ENCODE results near the gene NOS3. TPM values are rescaled to one million over a fixed set of nuclear protein-coding genes. Genes with fewer than 3 reads are reported as not detected.

NOS3 gene
- total and polyA plus RNA-seq, 4 experiments from 2014 or later: 4.0 to 14.9 (median 5.6) TPM

DNA sequence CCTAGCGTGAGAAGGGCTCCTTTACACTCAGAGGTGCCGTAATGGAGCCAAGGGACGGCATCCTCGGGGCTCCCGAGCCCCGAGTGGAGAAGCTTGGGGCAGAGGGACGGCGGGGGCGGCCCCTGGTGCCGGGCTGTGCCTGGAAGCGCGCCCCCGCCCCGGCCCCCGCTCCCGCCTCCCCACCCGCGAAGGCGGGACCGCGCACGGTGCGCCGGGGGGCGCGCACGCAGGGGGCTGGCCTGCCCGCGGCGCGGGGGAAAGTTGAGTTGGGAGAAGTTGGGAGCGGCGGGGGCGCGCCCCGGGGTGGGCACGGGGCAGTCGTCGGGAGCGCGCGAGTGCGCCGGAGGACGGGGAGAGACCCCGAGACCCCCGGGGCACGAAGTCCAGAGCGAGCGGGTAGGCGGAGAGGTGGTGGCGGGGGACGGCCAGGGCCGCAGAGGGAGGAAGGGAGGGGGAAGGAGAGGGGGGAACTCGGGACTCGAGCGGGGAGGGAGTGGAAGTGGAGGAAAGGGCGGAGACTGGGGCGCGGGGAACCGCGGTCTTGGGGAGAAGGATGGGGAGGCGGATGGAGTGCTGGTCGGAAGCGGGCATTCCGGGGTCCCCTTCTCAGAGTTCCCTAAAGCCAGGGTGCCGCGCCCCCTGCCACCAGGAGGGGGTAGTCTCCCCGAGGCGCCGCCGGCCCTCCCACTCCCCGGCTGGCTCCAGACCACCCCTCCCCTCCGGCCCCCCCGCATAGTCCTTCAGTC lies 68.7 kb downstream of the NOS3 start, which contains the start of gene SLC4A2:
Gene SLC4A2 (plus strand): TSS at position 223 of the 746 bp plus-strand sequence. CDS start 2,399 bp downstream, outside the sequence.
- peak; percentile 60 to 79 (median 69) for DNase-seq
- H3K27me3 ChIP-seq (ENCODE audit: insufficient read depth, low read length): no peaks in the 10 kb centered on the region
- Mint-ChIP-seq H3K27me3 (peaks cover 0 to 2% of the 10 kb centered on the region in 2 donors), H3K9me3 (no peaks in the 10 kb centered on the region), H3K4me3 (peak within 1 kb of the TSS; percentile 86 to 97 (median 94)), H3K36me3 (peaks cover 0 to 23% of the 10 kb centered on the region in 2 donors), H3K4me1 (peaks cover 18 to 51% (median 36%) of the 10 kb centered on the region in 4 donors), H3K27ac (peak within 1 kb of the TSS; percentile 85 to 99 (median 96))
- H3K4me3 ChIP-seq (ENCODE audit: low read length in 2 of 2): peak within 1 kb of the TSS; percentile 45 to 70
- intact Hi-C loops (cut with micrococcal nuclease): loop anchor here (1.0 to 2.0 kb wide), 3 partner anchors 41 to 167 kb away; partner anchors contain the start of gene ABCF2
- ChIA-PET POLR2A (ENCODE audit: partially characterized antibody) (interaction anchor here (1.0 to 5.0 kb wide), 11 partner anchors 17 to 51 kb away, joined by 3 to 68 read pairs (median 6); partner anchors contain the start of genes ABCB8, AGAP3, FASTK and TMUB1), CTCF (ENCODE audit: partially characterized antibody) (interaction anchor here (1.2 to 1.7 kb wide), 2 partner anchors 45 to 51 kb away, joined by 3 to 5 read pairs; no protein-coding TSS in a partner anchor)
- H3K27ac ChIP-seq (ENCODE audit: low read depth, low read length): peak within 1 kb of the TSS; percentile 85
- peaks cover 2% of the 10 kb centered on the region for H3K36me3 ChIP-seq (ENCODE audit: insufficient read depth, low read length)
- no peaks in the 10 kb centered on the region for H3K9me3 ChIP-seq (ENCODE audit: control insufficient read depth in 1 of 2, low read length in 2 of 2)
- H3K4me1 ChIP-seq (ENCODE audit: insufficient read depth, low read length): peaks cover 41% of the 10 kb centered on the region

- Histone ChIP-seq H3K27me3 (ENCODE audit: insufficient read depth, low read length) (no peaks in the 10 kb centered on the region), H3K27ac (ENCODE audit: low read depth, low read length) (peak overlapping the region; percentile 85), H3K36me3 (ENCODE audit: insufficient read depth, low read length) (peaks cover 7% of the 10 kb centered on the region), H3K4me3 (ENCODE audit: low read length in 2 of 2) (peak overlapping the region; percentile 39 to 70), H3K4me1 (ENCODE audit: insufficient read depth, low read length) (peaks cover 41% of the 10 kb centered on the region), H3K9me3 (ENCODE audit: control insufficient read depth in 1 of 2, low read length in 2 of 2) (no peaks in the 10 kb centered on the region)
- no peak for DNase-seq
- Mint-ChIP-seq H3K36me3 (peaks cover 0 to 27% of the 10 kb centered on the region in 2 donors), H3K27ac (peak overlapping the region; percentile 50 to 85 (median 70)), H3K4me1 (peaks cover 18 to 48% (median 36%) of the 10 kb centered on the region in 4 donors), H3K9me3 (no peaks in the 10 kb centered on the region), H3K27me3 (peaks cover 0 to 2% of the 10 kb centered on the region in 2 donors), H3K4me3 (peak overlapping the region; percentile 77 to 93 (median 86))
- intact Hi-C loops (cut with micrococcal nuclease): no loop called here
- ChIA-PET POLR2A (ENCODE audit: partially characterized antibody) (interaction anchor here (1.0 to 5.0 kb wide), 4 partner anchors 16 to 32 kb away, joined by 4 to 68 read pairs (median 10); partner anchors contain the start of genes ABCB8, AGAP3, FASTK and TMUB1), CTCF (ENCODE audit: partially characterized antibody) (interaction anchor here (0.8 to 1.7 kb wide), 2 partner anchors 49 to 51 kb away, joined by 3 to 5 read pairs; no protein-coding TSS in a partner anchor)
Measured at GRCh38 chr7:151060113-151060415, 69.2 kb downstream of the NOS3 start.

GRCh38 chr7:151060416-151061212 lies 69.8 kb downstream of the NOS3 start:
- intact Hi-C loops (cut with micrococcal nuclease): no loop called here
- Mint-ChIP-seq H3K27ac (peak overlapping the region in 6 of 7 donors; percentile 66 to 85 (median 76)), H3K9me3 (no peaks in the 10 kb centered on the region), H3K36me3 (peaks cover 0 to 33% of the 10 kb centered on the region in 2 donors), H3K27me3 (peaks cover 0 to 2% of the 10 kb centered on the region in 2 donors), H3K4me1 (peaks cover 18 to 48% (median 36%) of the 10 kb centered on the region in 4 donors), H3K4me3 (peak overlapping the region; percentile 77 to 93 (median 86))
- no peaks in the 10 kb centered on the region for H3K9me3 ChIP-seq (ENCODE audit: control insufficient read depth in 1 of 2, low read length in 2 of 2)
- H3K27ac ChIP-seq (ENCODE audit: low read depth, low read length): peak overlapping the region; percentile 85
- no peaks in the 10 kb centered on the region for H3K27me3 ChIP-seq (ENCODE audit: insufficient read depth, low read length)
- peak overlapping the region; percentile 39 to 70 for H3K4me3 ChIP-seq (ENCODE audit: low read length in 2 of 2)
- peaks cover 41% of the 10 kb centered on the region for H3K4me1 ChIP-seq (ENCODE audit: insufficient read depth, low read length)
- DNase-seq: peak in 1 of 5 donors; percentile 41
- CTCF ChIA-PET (ENCODE audit: partially characterized antibody): interaction anchor here (0.8 to 1.7 kb wide), 2 partner anchors 50 to 52 kb away, joined by 3 to 5 read pairs; no protein-coding TSS in a partner anchor
- POLR2A ChIA-PET (ENCODE audit: partially characterized antibody): interaction anchor here (1.0 to 5.0 kb wide), 4 partner anchors 16 to 33 kb away, joined by 4 to 68 read pairs (median 10); partner anchors contain the start of genes ABCB8, AGAP3, FASTK and TMUB1
- H3K36me3 ChIP-seq (ENCODE audit: insufficient read depth, low read length): peaks cover 13% of the 10 kb centered on the region

DNA sequence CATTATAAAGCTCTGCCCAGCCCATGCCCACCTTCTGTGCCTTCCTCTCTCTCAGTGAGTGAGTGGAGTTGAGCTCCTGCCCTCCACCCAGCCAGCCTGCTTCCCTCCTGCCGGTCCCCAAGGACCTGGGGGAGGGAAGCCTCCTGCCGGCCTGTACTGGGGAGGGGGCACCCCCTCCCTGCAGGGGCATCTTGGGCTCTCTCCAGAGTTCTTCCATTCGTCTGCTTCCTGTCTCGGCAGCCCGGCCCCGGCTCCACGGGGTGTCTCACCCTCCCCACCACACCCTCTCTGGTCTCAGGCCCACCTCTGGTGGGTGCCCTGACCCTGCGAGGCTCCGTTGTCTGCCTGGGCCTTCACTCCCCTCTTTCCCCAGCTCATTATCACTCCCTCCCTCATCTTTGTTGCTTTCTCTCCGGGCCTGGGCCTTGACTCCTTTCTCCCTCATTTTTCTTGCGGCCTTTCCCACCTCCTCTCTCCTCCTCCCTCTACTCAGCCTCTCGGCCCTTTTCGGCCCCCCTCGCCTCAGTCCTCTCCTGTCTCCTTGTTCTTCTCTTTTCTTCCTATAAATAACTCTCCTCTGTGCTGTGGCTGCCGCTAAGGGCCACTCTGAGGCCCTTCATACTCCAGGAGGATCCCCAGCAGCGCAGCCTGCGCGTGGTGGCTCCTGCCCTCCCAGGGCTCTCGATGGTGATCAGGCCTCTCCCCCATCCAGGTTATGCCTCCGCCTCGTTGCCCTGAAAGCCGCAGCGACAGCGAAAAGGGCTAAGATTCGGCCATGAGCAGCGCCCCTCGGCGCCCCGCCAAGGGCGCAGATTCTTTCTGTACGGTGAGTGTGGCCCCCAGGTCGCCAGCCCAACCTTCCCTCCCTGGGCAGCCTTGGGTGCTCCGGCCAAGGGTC lies 70.6 kb downstream of the NOS3 start:
- no peak overlapping the region for H3K4me3 ChIP-seq (ENCODE audit: low read length in 2 of 2)
- peak overlapping the region in 6 of 7 donors; percentile 66 to 85 (median 74) for H3K27ac Mint-ChIP-seq
- POLR2A ChIA-PET (ENCODE audit: partially characterized antibody): interaction anchor here (1.5 to 5.0 kb wide), 3 partner anchors 15 to 22 kb away, joined by 3 to 68 read pairs (median 14); partner anchors contain the start of genes AGAP3, FASTK and TMUB1

DNA sequence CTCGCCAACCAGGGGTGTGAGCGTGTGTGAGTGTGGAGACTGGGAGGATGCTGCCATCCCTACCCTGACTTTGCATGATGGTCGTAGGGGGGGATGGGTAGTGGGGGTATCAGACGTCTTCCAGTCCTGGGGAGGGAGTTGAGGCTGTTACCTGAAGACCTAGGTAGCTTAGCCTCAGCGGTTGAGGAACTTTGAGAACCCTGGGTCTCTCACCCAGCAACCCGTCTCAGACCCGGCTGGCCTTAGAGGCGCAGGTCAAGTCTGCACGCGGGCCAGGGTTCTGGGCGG lies 71.2 kb downstream of the NOS3 start:
- H3K4me1 Mint-ChIP-seq: peaks cover 16 to 42% (median 29%) of the 10 kb centered on the region in 4 donors
- ChIA-PET CTCF (ENCODE audit: partially characterized antibody) (interaction anchor here (1.3 kb wide), 1 partner anchor 22 kb away, joined by 3 read pairs; the partner anchor contains the start of gene TMUB1), POLR2A (ENCODE audit: partially characterized antibody) (interaction anchor here (1.5 kb wide), 1 partner anchor 22 kb away, joined by 3 read pairs; no protein-coding TSS in a partner anchor)
- Histone ChIP-seq H3K4me3 (ENCODE audit: low read length in 2 of 2) (no peak overlapping the region), H3K36me3 (ENCODE audit: insufficient read depth, low read length) (peaks cover 22% of the 10 kb centered on the region), H3K4me1 (ENCODE audit: insufficient read depth, low read length) (peaks cover 35% of the 10 kb centered on the region), H3K27me3 (ENCODE audit: insufficient read depth, low read length) (no peaks in the 10 kb centered on the region), H3K9me3 (ENCODE audit: control insufficient read depth in 1 of 2, low read length in 2 of 2) (no peaks in the 10 kb centered on the region), H3K27ac (ENCODE audit: low read depth, low read length) (no peak overlapping the region)
- H3K9me3 Mint-ChIP-seq: no peaks in the 10 kb centered on the region
- H3K4me3 Mint-ChIP-seq: peak overlapping the region in 2 of 8 donors; percentile 43 to 56
- peaks cover 0 to 36% of the 10 kb centered on the region in 2 donors for H3K36me3 Mint-ChIP-seq
- no peak overlapping the region for H3K27ac Mint-ChIP-seq
- intact Hi-C loops (cut with micrococcal nuclease): no loop called here
- DNase-seq: peak in 1 of 5 donors; percentile 33
- H3K27me3 Mint-ChIP-seq: peaks cover 0 to 2% of the 10 kb centered on the region in 2 donors

More for the DNA sequence above, 70.6 kb downstream of the NOS3 start:
- Histone ChIP-seq H3K27me3 (ENCODE audit: insufficient read depth, low read length) (no peaks in the 10 kb centered on the region), H3K9me3 (ENCODE audit: control insufficient read depth in 1 of 2, low read length in 2 of 2) (no peaks in the 10 kb centered on the region), H3K4me1 (ENCODE audit: insufficient read depth, low read length) (peaks cover 41% of the 10 kb centered on the region), H3K27ac (ENCODE audit: low read depth, low read length) (no peak overlapping the region), H3K36me3 (ENCODE audit: insufficient read depth, low read length) (peaks cover 16% of the 10 kb centered on the region)
- Mint-ChIP-seq H3K27me3 (peaks cover 0 to 2% of the 10 kb centered on the region in 2 donors), H3K36me3 (peaks cover 0 to 33% of the 10 kb centered on the region in 2 donors), H3K9me3 (no peaks in the 10 kb centered on the region), H3K4me3 (peak overlapping the region; percentile 61 to 93 (median 86)), H3K4me1 (peaks cover 18 to 47% (median 33%) of the 10 kb centered on the region in 4 donors)
- intact Hi-C loops (cut with micrococcal nuclease): no loop called here
- no peak for DNase-seq
- CTCF ChIA-PET (ENCODE audit: partially characterized antibody): interaction anchor here (1.3 to 1.7 kb wide), 2 partner anchors 22 to 53 kb away, joined by 3 to 5 read pairs; partner anchors contain the start of gene TMUB1

Data from CD4-positive, alpha-beta memory T cell (primary cell).